IPS-18c (cell line): ENCODE measurements around the gene CENPX.
A peak's percentile ranks its signal among the peaks of the same experiment; 100 is the strongest.

Experiments used
- H3K4me3 ChIP-seq: 2 replicates; pipeline ENCODE4 v1.7.0; 2013; ENCODE audit warnings: low read depth, mild to moderate bottlenecking, low read length, moderate library complexity; ENCODE audit not compliant: insufficient read depth
- H3K9me3 ChIP-seq: one replicate; pipeline ENCODE4 v1.6.1; 2013; ENCODE audit warnings: mild to moderate bottlenecking, low read length, moderate library complexity; ENCODE audit not compliant: control insufficient read depth, insufficient read depth

CENPX gene

DNA sequence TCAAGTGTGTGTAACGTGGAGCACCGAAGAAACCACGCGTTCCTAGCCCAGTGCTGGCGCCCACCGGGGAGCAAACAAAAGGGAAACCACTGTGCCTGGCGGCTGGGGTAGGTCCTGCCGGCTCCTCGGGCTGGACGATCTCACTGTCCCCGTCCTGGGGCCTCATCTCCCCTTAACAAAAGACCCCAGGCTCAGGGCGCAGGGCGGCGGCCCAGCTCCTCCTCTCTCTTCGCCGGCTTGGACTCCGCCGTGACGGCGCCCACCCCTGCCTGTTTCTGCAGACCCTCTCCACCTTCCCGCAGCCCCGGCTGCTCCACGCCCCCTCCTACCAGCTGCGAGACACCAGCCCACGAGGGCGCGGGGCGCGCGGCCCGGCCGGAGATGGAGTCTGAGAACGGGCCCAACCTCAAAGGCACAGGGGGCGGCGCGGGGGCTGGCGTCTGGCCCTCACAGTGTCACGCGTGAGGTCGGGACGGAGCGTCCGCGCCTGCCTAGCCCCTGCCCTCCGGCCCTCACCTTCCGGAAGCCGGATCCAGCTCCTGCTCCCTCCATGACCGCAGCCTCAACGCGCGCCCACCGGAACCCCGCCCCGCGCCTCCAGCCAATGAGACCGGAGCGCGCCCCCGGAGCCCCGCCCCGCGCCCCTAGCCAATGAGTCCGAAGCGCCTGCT lies at the start of gene CENPX:
Gene CENPX (minus strand): TSS at position 569 of the 671 bp plus-strand sequence. CDS start 17 bp downstream, at position 552.
- peak within 1 kb of the TSS; percentile 84 for H3K4me3 ChIP-seq
- no peaks in the 10 kb centered on the region for H3K9me3 ChIP-seq

GRCh38 chr17:82070611-82071010 lies 47.9 kb upstream of the CENPX start:
- H3K4me3 ChIP-seq, result no peak overlapping the region
- no peaks in the 10 kb centered on the region for H3K9me3 ChIP-seq

- Histone ChIP-seq H3K4me3 (peak within 1 kb of the TSS; percentile 83), H3K9me3 (no peaks in the 10 kb centered on the region)
Observed at GRCh38 chr17:82065638-82066303, 43.1 kb upstream of the CENPX start, which contains the start of gene DUS1L. DUS1L (minus strand) TSS chr17:82065804; CDS start chr17:82065059, 745 bp downstream.

- Histone ChIP-seq H3K9me3 (no peaks in the 10 kb centered on the region), H3K4me3 (peak overlapping the region; percentile 83)
Observed at GRCh38 chr17:82065193-82065637, 42.5 kb upstream of the CENPX start.

GRCh38 chr17:82064433-82065192 lies 41.9 kb upstream of the CENPX start:
- no peaks in the 10 kb centered on the region for H3K9me3 ChIP-seq
- H3K4me3 ChIP-seq, result peak overlapping the region; percentile 83

- Histone ChIP-seq H3K9me3 (no peaks in the 10 kb centered on the region), H3K4me3 (no peak overlapping the region)
Observed at GRCh38 chr17:82063424-82064415, 41.0 kb upstream of the CENPX start.

GRCh38 chr17:82062984-82063368 lies 40.3 kb upstream of the CENPX start:
- no peaks in the 10 kb centered on the region for H3K9me3 ChIP-seq
- H3K4me3 ChIP-seq, result no peak overlapping the region

GRCh38 chr17:82062076-82062983 lies 39.7 kb upstream of the CENPX start:
- no peaks in the 10 kb centered on the region for H3K9me3 ChIP-seq
- H3K4me3 ChIP-seq, result no peak overlapping the region

- H3K9me3 ChIP-seq, result no peaks in the 10 kb centered on the region
- H3K4me3 ChIP-seq, result no peak overlapping the region
Observed at GRCh38 chr17:82061047-82061925, 38.6 kb upstream of the CENPX start.

GRCh38 chr17:82060614-82061013 lies 37.9 kb upstream of the CENPX start:
- H3K4me3 ChIP-seq, result no peak overlapping the region
- no peaks in the 10 kb centered on the region for H3K9me3 ChIP-seq

DNA sequence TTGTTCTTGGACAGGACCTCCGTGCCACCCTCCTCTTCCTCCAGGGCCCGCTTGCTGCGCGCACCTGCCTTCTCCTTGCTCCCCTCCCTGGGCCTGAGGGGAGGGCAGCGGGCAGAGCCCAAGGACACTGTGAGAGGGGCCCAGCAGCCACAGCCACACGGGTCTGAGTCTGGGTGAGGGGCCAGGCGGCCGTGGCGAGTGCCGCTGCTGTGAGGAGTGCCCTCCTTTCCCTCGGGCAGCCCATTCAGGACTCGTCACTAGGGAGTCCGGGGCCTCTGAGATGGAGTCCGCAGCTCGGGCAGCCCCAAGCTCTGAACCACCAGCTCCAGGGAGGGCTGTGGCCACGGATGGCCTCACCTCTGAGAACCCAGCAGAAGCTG lies 37.3 kb upstream of the CENPX start:
- no peak overlapping the region for H3K4me3 ChIP-seq
- H3K9me3 ChIP-seq, result no peaks in the 10 kb centered on the region

DNA sequence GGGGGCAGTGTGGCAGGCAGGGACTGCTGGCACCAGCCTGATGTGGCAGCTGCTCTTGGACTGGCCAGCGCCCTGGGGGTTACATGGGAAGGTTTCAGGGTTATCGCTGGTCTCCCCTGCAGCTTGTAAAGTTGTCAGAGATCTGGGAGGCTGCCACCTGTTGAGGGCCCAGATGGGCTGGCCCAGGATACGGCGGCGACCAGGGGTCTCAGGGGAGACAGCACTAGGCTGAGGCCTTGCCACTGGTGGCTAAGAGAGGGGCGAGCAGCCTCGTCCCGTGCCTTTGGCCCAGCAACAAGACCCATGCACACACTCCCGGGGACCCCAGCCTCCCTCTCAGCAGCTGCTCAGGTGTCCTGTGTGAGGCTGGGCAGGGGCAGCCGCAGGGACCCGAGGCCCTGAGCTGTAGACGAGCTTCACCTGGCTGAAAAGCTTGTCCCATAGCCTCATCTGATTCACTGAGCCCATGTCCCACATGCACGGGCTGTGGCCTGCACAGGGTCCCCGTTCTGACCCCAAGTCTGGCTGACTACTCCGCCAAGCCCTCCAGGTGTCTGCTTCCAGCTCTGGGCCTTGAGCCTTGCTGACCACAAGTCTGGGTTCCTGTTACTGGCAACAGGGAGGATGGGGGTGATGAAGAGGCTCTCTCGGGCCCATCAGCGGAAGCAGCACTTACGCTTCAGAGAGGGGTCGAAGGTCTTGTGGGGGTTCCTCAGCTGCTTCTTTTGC lies 36.8 kb upstream of the CENPX start:
- peaks cover under 1% of the 10 kb centered on the region for H3K9me3 ChIP-seq
- H3K4me3 ChIP-seq, result no peak overlapping the region

DNA sequence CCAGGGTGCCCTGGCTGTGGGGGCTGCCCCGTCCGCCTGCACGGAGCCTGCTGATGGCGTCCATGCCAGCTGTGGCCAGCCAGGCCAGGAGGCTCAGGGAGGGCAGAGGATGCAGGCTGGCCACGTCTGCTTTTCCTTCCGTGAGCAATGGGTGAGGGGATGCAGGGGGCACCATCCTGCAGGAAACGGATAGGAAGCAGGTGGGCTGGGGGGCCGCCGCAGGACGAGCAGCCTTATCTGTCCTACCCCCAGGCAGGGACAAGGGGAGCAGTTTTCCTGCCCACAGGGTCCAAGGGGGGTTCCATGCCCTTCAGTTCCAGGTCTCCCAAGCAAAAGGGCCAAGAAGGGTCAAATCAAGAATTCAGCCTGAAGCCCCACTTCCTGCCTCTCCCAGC lies 36.2 kb upstream of the CENPX start:
- no peak overlapping the region for H3K4me3 ChIP-seq

GRCh38 chr17:82058230-82058854 lies 35.7 kb upstream of the CENPX start:
- Histone ChIP-seq H3K9me3 (peaks cover 2% of the 10 kb centered on the region), H3K4me3 (no peak overlapping the region)

More for the DNA sequence above, 36.2 kb upstream of the CENPX start:
- H3K9me3 ChIP-seq, result peaks cover 2% of the 10 kb centered on the region
